Measurements from ENCODE around the gene TNFRSF14.
"Not testable (repeated sequence)": the region's sequence is repeated elsewhere in the genome, so short reads cannot be mapped to it uniquely, and the experiment has no call there.

TNFRSF14 gene

DNA sequence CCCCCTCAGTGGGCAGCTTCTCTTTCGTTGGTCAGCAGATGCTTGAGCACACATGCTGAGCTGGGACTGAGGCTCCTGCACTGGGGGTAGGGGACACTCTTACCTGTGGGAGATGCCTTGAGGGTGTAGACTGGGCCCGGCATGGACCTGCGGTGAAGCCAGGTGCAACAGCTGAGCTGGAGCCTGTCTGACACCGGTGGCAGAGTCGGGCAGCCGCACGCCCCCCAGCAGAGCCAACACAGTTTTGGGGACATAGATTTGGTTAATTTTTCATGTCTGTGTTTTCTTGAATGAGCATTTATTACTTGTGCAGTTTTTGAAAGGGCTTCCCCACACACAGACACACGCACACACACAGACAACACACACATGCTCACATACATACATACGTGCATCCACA lies 20.2 kb upstream of the TNFRSF14 start:
- in situ Hi-C loops (cut with HindIII; ENCODE audit: low sequenced_read_pairs), result no loop called here

DNA sequence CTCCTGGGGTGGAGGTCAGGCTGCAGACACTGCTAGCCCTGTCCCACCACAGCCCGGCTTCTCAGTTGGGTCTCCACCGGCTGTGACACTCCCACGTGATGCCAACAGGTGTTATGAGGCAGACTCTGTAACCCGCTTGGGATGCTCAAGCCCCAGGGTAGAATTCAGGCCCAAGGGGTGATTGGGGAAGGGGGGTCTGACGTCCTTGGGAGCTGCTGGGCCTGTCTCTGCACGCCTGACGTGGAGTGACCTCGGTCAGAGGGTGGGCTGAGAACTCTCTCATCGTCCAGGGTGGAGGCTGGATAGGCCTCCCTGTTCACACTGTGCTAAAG lies 18.4 kb upstream of the TNFRSF14 start:
- in situ Hi-C loops (cut with HindIII; ENCODE audit: low sequenced_read_pairs), result no loop called here

DNA sequence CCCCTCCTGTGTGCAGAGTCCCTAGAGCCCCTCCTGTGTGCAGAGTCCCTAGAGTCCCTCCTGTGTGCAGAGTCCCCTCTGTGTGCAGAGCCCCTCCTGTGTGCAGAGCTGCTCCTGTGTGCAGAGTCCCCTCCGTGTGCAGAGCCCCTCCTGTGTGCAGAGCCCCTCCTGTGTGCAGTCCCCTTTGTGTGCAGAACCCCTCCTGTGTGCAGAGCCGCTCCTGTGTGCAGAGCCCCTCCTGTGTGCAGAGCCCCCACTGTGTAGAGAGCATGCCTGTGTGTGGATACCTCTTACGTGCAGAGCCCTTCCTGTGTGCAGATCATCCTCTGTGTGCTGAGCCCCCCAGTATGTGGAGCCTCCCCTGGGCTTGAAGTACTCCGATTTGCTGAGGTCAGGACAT lies 17.8 kb upstream of the TNFRSF14 start:
- in situ Hi-C loops (cut with HindIII; ENCODE audit: low sequenced_read_pairs), result no loop called here

DNA sequence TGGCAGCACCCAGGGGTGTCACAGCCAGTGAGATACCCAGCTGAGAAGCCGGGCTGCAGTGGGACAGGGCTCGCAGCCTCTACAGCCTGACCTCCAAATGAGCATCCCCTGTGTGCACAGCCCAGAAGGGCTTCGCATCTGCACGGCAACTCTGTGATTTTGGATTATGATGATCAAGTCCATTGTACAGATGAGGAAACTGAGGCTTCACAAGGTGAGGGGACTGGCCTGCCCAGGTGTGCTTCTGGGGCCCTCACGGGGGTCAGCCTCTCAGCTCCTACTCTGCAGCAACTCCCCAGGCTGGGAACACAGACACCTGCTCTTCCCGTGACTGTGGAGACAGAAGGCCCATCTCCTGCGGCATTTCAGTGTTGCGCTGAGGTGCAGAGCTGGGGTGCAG lies 17.3 kb upstream of the TNFRSF14 start:
- in situ Hi-C loops (cut with HindIII; ENCODE audit: low sequenced_read_pairs), result no loop called here

DNA sequence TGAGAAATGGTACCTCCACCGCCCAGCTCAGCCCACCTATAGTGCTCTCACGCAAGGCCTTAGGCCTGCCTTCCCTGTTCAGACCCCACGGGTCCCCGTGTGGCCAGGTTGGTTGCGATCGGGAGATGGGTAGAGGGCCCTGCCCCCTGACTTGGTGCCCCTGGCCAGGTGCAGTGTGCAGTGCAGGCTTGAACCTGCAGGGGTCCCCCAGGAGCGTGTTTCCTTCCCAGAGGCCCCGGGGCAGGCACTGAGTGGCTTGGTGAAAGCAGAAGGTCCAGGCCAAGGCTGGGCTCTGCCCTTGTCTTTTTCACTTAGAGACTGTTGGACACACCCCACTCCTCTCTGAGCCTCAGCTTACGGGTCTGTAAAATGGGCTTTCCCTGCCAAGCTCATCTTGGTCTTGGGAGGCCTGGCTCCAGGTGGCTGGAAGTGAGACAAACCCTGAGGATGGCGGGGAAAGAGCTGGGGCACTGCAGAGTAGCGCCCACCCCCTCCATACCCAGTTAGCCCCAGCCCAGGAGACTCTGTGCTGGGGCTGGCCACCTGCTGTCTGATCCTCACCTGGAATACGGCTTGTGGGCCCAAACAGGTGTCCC lies 16.8 kb upstream of the TNFRSF14 start:
- in situ Hi-C loops (cut with HindIII; ENCODE audit: low sequenced_read_pairs), result no loop called here

DNA sequence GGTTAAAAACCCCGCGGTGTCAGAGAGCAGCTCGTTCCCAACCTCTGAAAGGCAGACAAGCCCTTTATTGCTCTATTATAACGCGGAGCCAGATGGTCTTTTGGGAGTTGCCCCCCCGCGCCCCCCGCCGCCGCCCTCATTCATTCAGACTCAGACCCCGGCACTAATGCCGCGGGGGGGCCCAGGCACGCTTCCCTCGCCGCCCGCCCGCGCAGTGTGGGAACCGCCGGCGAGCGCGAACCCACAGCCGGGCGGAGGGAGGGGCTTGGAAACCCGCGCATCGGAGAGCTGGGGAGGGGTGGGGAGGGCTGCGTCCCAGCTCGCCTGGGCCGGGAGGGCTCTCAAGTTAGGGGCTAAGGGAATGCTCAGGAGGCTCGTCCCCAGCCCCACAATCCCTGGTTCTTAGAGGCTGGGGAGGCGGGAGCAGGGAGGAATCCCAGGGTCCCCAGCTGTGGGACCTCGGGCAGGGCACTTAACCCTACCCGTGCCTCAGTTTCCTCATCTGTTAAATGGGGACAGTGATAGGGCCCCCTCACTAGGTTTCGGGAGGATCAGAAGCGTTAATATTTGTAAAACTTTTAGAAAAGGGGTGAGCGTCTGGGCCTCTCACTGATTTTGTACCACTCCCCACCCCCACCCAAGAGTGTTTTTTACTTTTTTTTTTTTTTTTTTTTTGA lies 15.2 kb upstream of the TNFRSF14 start:
- in situ Hi-C loops (cut with HindIII; ENCODE audit: low sequenced_read_pairs), result no loop called here

DNA sequence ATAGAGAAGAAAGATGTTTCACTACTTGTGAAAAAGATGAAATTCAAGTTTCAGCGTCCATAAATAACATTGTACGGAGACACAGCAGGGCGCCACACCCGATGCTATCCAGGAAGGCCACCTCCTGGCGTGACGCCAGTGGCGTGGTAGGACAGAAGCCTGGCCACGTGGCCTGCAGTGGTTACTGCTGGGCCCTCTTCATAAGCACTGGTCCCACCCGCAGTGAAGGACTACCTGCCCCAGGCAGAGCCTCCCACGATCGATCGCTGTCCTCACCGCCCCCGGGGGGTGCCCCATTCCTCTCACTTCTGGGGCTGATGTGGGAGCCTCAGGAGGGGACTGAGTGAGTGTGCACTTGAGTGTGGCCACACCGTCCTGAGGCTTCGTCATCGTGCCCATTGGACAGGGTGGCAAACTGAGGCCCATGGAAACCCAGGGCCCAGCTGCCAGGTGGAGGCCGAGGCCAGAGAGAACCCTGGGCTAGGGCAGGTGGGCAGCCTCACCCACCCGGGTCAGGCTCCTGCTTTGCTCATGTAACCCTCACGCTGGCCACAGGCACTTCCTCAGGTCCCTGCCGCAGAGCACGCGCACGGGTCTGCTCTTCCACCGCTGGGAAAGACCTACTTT lies 14.4 kb upstream of the TNFRSF14 start:
- in situ Hi-C loops (cut with HindIII; ENCODE audit: low sequenced_read_pairs), result no loop called here

DNA sequence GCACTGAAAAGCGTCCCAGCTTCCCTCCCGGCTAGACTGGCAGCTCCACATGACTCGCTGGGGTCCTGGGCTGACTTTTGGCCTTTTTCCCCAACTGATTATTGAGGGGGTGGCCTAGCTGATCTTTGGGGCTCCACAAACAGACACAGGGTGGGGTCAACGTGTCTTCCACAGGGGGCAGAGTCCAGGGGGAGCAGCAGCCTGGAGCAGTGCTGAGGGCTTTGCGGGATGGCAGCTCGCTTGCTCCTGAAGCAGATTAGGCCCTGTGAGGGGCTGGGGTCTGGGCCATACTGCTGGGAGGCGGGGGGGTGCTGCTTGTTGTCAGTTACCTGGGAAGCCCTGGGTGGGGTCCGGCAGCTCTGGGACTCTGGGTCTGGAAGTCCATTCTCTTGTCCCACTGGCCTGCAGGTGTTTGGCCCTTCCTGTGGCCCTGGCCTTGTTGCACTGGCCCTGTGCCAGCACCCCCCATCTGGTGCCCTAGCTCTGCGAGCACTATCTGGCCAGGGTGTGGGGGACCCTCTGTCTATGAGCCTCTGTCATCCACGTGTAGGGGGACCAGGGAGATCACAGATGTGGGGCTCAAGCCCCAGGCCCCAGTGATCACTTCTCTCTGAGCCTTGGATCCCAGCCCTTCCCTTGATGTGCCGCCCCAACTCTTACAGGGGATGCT lies 13.8 kb upstream of the TNFRSF14 start:
- in situ Hi-C loops (cut with HindIII; ENCODE audit: low sequenced_read_pairs), result no loop called here

DNA sequence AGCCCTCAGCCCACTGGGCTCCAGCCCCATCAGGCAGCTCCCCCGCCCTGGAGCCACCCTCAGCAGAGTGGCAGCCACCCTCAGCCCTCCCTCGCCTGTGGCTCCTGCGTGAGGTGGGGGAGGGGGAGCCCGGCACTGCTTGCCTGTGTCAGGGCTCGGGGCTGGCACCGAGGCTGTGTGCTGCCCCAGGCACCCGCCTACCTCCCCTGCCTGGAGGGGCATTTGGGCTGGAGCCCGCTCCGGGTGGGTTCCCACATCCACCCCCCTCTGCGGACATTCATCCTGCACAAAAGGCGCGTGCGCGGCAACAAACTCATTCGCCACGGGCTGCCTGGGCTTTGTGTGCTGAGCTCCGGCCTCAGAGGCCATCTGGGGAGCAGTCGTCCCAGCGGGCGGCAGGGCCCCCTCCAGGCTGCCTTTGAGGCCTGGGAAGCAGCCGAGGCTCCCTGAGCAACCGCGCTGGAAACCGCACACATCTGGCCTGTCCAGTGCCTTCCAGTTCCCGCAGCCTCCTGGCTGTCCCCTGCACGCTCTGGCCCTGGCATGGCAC lies 12.6 kb upstream of the TNFRSF14 start:
- in situ Hi-C loops (cut with HindIII; ENCODE audit: low sequenced_read_pairs), result no loop called here

DNA sequence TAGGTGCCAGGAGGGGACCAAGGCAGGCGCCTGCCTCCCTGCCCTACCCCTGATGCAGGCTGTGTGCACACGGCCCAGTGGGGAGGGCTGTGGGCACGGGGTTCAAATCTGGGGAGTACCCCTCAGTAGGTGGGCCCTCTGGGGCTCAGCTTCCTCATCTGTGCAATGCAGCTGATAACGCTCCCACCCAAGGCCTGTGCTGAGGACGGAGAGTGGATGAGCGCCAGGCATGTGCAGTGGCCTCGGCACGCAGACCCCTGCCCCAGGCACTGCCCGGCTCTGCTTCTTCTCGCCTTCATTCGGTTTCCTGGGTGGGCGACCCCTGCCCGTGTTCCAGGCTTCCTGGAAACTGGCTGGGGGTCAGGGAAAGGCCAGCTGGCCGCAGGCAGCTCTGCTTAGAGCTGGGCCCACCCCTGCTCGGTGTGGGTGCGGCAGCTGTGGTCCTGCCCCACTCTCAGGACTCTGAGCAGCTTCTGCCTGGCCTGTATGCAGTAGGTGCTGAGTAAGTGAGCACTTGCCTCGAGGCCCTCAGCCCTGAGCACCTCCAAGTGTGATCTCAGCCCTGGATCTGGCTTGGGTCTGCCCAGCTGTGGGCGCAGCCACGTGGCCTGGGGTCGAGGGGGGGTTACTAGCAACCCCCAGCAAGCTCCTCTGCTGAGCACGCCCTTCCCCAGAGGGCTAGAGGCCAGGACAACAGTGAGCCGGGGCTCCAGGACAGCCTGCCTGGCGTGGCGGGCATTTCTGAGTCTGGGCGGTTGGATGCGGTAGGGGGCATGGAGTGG lies 11.9 kb upstream of the TNFRSF14 start:
- in situ Hi-C loops (cut with HindIII; ENCODE audit: low sequenced_read_pairs), result no loop called here

DNA sequence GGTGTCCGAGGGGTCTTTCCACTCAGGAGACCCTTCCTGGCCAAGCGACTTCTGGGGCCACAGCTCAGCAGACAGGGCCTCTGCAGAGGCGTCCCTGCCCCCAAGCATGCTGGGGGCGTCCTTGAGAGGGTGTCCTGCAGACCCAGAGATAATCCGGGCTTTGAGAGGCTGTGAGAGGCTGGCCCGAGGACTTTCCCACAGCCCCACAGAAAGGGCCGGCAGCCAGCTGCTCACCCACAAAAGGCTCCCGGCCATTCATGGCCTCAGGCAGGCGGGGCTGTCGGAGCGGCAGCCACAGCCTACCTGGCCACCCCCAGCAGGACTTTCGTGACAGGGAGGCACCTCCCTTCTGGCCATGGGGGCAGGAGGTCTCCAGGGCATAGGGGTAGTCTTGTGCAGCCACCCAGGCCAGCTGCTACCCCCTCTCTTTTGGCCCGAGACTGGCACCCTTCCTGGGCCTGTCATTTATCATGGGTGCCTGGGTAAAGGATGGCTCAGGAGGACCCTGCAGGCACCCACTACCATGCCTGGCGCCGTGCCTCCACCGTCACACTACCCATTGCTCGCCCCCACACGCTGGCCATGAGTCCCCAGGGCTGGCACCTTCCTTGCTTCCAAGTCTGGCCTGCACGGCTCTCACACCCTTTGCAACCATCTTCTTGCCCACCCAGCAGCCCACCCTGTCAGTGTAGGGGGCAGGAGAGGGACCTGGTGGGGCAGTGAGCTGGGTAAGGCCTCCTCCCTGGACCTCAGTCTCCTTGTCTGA lies 11.1 kb upstream of the TNFRSF14 start:
- in situ Hi-C loops (cut with HindIII; ENCODE audit: low sequenced_read_pairs), result no loop called here

DNA sequence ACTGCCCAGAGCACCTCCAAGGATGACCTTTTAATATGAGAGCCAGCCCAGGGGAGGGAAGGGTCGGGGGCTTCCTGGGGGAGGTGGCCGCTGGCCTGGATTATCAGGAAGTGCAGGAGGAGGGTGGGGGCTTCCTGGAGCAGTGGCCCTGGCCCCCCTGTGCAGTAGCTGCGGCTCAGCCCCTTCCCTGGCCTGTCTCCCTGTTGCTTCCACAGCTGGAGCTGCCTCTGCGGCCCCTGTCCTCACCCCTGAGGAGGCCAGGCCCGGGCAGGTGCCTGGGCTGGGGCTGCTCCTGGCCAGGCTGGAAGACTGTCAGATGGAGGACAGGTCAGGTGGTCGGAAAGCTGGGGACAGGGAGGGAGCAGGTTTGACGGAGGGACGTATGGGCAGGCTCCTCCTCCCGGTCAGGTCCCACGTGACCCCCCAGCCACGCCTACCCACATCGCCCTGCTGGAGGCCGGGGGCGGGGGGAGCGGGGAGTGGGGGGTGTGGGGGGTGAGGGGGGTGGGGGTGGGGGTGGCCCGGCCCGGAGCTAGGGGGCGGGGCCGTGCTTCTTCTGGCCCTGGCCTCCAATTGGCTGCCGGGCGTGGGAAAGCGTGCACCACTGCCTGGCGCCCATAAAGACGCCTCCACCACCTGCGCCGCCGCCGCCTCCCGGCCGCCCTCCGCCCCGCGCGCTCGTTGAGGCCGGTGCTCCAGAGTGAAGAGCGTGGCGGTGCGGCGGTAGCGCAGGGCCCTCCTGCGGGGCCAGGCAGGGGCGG lies 10.2 kb upstream of the TNFRSF14 start:
- in situ Hi-C loops (cut with HindIII; ENCODE audit: low sequenced_read_pairs), result no loop called here

DNA sequence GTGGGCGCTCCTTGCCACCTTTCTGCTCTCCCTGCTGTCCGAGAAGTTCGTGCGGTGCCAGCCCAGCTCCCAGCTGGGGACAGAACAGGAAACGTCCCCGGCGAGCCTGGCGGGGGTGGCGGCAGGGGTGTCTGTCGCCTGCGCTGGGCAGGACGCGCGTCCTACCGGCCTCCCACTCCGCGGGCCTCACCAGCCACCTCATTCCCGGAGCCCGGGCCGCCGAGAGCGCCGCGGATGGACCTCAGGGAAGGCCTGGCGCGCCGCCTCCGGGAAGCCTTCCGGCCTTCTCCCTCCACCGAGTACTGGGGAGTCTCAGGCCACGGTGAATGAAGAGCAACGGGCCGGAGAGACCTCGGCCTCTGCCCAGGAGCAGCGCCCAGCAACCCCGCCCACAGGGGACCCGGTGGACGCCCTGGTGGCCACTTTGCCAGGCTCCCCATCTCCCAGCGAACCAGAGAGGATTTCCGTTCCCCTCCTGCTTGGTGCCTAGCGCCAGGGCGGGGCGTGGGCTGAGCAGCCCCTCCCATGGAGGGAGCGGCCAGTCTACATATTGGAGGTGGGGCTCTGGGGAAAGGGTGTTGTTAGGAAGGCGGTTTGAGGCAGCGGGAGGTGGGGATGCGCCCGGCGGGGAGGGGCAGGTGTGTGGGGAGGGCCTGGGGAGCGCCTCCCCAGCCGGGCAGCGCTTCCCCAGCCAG lies 9.5 kb upstream of the TNFRSF14 start:
- in situ Hi-C loops (cut with HindIII; ENCODE audit: low sequenced_read_pairs), result no loop called here

DNA sequence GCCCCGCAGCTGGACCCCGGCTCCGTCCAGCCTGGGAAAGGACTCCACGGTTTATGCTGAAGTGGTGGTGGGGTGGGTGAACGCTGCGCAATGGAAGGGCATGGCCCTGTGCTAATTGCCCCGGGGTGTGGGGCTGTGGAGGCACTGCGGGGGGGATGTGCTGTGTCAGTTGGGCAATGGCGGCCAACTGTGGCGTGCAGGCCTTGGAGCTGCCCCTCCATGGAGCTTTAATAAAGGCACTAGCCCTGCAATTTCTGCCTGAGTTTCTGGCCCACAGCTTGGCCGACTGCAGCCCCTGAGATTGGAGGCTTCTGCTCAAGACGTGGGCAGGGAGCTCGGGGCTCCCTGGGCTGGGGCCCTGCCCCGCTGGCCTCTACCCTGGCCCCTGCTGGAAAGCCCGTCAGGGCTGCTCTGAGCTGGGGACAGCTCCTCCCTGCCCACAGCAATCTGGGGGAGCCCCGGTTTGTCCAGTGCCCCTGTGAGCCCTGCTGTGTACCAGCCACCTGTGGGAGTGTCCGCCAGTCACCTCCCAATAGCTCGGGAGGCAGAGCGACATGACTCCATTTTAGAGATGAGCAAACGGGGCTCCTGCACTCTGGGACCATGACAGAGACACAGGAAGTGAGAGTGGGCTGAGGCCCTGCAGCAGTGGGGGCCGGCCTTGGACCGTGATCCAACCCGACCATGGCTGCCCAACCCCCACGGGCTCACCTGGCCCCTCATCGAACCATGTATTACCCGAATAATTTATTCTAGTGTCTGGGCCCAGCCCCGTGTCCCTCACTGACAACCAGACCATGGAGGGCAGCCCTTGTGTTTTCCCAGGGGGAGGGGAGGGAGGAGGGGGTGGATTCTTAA lies 8.7 kb upstream of the TNFRSF14 start:
- in situ Hi-C loops (cut with HindIII; ENCODE audit: low sequenced_read_pairs), result no loop called here

DNA sequence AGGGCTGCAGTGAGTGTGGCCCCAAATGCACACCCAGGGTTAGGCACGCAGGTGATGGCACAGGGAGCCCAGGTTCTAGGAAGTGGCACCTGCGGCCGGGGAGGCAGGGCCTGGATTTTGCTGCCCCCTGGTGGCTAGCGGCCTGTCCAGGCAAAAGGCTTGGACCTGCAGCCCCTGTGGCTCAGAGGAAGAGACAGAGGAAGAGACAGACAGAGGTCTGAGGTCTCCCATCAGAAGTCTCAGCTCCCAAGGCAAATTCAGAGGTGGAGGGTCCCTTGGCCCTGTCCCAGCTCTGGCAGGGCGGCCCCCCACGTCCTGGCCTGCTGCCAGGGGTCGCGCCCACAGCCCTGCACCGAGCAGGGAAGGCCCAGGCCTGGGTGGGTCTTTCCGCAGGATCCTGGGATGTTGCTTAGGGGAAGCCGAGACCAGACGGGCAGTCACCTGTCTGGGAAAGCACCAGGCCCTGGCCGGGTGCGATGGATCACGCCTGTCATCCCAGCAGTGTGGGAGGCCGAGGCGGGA lies 8.0 kb upstream of the TNFRSF14 start:
- in situ Hi-C loops (cut with HindIII; ENCODE audit: low sequenced_read_pairs), result no loop called here

DNA sequence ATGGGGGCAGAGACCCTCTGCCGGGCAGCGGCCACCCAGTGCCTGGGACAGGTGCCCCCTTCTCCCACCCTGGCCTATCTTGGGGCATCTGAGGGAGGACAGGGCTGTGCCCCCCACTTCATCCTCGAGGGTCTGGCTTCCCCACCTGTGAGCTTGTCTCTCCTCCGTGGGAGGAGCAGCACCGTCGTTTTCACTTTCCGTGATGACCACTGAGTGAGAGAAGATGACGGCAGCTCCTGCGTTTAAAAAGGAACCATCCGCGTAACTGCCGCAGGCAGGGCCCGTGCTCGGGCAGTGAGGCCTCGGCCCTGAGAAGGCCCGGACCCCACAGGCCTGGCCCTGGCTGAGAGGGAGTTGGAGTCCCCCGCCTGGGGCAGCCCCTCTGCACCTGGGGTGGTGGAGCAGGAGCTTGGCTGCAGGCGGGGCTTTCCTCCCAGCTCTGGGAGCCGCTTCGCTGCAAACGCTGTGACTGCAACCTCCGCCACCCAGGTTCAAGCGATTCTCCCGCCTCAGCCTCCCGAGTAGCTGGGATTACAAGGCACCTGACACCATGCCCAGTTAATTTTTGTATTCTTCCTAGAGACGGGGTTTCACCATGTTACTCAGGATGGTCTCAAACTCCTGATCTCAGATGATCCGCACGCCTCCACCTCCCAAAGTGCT lies 6.7 kb upstream of the TNFRSF14 start:
- in situ Hi-C loops (cut with HindIII; ENCODE audit: low sequenced_read_pairs), result not testable (repeated sequence)

DNA sequence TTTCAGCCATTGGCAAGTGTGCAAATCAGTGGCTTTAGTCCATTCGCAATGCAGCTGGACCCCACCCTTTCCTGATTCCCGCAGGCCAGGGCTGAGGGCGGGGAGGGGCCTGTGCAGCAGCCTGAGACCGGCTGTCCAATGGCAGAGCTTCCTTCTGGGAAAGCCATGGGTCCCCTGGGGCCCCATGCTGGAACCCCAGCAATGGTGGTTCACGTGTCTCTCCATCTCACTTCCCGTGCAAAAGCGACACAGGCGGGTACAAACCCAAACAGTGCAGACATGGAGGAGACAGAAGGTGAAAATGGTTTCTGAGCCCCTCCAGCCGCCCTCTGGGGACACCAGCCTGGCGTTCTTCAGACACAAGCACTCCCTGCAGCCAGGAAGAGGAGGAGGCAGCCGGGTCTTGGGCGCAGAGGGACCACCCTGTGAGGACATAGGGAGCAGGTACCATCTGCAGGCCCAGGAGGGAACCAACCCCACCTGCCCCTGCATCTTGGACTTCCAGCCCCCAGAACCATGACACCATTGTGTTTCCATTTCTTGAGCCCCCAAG lies 5.8 kb upstream of the TNFRSF14 start:
- in situ Hi-C loops (cut with HindIII; ENCODE audit: low sequenced_read_pairs), result not testable (repeated sequence)
